Measurements from ENCODE around the gene SERPING1.
"Not testable (repeated sequence)": the region's sequence is repeated elsewhere in the genome, so short reads cannot be mapped to it uniquely, and the experiment has no call there.

SERPING1 gene

GRCh38 chr11:57652230-57652629 lies 54.7 kb downstream of the SERPING1 start:
- not testable (repeated sequence) for DNase-seq (ENCODE audit: low read depth, low spot score)

- no peak for DNase-seq (ENCODE audit: low read depth, low spot score)
Observed at GRCh38 chr11:57652662-57653061, 55.2 kb downstream of the SERPING1 start.

DNA sequence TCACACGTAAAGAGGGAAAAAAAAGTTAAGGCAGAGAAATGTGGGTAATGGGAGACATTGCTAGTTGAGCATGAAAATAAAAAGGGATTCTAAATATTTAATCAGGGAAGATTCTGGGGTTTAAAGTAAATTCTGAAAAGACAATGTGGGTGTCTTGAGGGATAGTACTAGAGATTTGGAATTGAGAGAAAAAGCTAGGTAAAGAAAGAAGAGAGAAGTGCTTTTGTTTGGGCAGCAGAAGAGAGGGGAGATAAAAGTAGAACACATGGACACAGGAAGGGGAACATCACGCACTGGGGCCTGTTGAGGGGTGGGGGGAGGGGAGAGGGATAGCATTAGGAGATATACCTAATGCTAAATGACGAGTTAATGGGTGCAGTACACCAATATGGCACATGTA lies 55.7 kb downstream of the SERPING1 start:
- no peak for DNase-seq (ENCODE audit: low read depth, low spot score)

DNA sequence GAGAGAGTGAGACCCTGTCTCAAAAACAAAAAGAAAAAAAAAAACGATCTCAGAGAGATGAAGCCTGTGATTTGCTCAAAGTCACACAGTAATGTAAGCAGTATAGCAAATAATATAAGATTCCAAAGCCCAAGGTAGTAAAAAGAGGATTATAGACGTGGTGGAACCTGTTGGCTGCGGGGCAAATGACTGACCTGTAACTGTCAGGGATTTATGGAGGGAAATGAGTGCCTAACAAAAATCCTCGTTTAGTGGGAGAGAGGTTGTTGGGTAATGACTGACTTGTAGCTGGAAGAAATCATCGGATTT lies 59.4 kb downstream of the SERPING1 start:
- DNase-seq (ENCODE audit: low read depth, low spot score): no peak

DNA sequence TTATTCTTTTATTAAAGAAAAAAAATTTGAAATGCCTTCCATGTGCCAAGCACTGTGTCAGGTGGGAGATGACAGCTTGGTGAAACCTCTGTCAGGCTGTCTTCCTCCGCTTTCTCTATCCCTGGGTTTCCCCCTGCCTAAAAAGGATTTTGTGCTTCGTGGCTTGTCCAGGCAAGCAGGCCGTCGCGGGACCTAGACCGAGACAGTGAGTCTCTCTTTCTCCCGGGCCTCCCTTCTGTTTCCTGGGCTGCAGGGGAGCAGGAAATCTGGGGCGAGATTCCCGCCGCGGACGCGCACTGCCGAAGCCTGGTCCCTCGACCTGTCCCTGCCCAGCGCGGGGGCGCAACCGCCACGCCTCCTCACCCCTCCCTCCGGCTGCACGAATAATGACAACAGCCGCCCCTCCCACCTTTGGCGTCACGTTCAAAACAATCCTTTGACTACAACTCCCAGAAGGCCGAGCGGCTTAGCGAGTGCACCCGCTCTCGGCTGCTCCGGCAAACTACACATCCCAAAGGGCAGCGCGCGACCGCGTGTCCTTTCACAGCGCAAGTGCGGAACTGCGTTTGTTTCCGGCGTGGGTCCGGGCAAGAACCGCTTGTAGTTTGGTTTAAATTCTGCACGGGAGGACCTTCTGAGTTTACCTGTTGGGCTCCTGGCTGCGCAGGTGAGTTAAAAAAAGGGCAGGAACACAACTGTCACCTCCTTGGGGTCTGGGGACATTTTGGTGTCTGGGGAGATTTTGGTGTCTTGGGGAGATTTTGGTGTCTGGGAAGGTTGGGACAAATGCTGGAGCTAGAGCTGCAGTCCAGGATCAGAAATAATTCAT lies 59.9 kb downstream of the SERPING1 start, which contains the start of gene CLP1:
Gene CLP1 (plus strand): TSS at position 569 of the 829 bp plus-strand sequence. CDS start 1,715 bp downstream, outside the sequence.
- DNase-seq (ENCODE audit: low read depth, low spot score): peak; percentile 95

DNA sequence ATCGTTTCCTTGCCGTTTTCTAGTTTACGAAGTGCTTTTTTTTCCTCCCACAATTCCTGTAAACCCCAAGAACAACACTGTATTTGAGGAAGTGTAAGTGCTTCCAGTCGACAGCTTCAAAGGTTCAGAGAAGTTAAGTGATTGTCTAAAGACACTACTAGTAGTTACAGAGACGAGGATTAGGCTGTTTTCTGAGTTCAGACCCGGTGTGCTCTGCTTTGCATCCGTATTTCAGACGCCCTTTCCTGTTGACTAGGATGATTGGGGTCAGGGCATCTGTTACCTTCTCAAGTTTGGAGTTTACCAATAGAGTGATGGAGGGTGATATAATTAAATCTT lies 60.5 kb downstream of the SERPING1 start:
- DNase-seq (ENCODE audit: low read depth, low spot score): no peak

GRCh38 chr11:57659669-57660068 lies 62.2 kb downstream of the SERPING1 start:
- no peak for DNase-seq (ENCODE audit: low read depth, low spot score)

- no peak for DNase-seq (ENCODE audit: low read depth, low spot score)
Observed at GRCh38 chr11:57662893-57663292, 65.4 kb downstream of the SERPING1 start.

DNA sequence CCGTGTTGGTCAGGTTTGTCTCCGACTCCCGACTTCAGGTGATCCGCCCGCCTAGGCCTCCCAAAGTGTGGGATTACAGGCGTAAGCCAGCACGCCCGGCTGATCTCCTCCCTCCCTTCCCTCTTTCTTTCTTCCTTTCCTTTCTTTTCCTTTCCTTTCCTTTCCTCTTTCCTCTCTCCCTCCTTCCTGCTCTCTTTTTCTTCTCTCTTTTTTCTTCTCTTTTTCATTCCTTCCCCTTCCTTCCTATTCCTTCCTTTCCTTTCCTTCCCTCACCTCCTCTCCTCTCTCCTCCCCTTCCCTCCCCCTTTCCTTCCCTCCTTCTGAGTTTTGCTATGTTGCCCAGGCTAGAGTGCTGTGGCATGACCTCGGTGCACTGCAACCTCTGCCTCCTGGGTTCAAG lies 66.5 kb downstream of the SERPING1 start:
- no peak for DNase-seq (ENCODE audit: low read depth, low spot score)
